IPS DF 6.9 (cell line): ENCODE results near the gene INPP5D.
"Not testable (repeated sequence)": the region's sequence is repeated elsewhere in the genome, so short reads cannot be mapped to it uniquely, and the experiment has no call there.

Experiments
- DNase-seq: peaks from one replicate; pipeline ENCODE4 v3.0.0-alpha.2; 2013; ENCODE audit warnings: low read depth, low spot score
- H3K27ac ChIP-seq: one replicate; pipeline ENCODE4 v1.5.1; 2013; ENCODE audit warnings: low read length, control low read depth
- H3K27me3 ChIP-seq: 2 replicates; pipeline ENCODE4 v1.6.1; 2013; ENCODE audit warnings: mild to moderate bottlenecking, low read length; ENCODE audit not compliant: control insufficient read depth, insufficient read depth
- H3K36me3 ChIP-seq: 2 replicates; pipeline ENCODE4 v1.6.1; 2013; ENCODE audit warnings: low read length; ENCODE audit not compliant: control insufficient read depth, insufficient read depth
- H3K4me1 ChIP-seq: 2 replicates; pipeline ENCODE4 v1.6.1; 2013; ENCODE audit warnings: low read length; ENCODE audit not compliant: control insufficient read depth, insufficient read depth
- H3K4me3 ChIP-seq: 2 replicates; pipeline ENCODE4 v1.5.1; 2013; ENCODE audit warnings: mild to moderate bottlenecking, low read length
- H3K9me3 ChIP-seq: 2 replicates; pipeline ENCODE4 v1.6.1; 2013; ENCODE audit warnings: low read length, inconsistent platforms; ENCODE audit not compliant: control insufficient read depth, insufficient read depth
- WGBS: extraction: QIAGEN DNeasy Blood & Tissue Kit; methylation state at CpG from one replicate; pipeline ENCODE4 v1.1.7; 2013; ENCODE audit warnings: mixed read lengths, missing lambda C conversion rate; ENCODE audit not compliant: insufficient read length, insufficient coverage; 5-methylcytosine and 5-hydroxymethylcytosine counted together

The INPP5D gene

DNA sequence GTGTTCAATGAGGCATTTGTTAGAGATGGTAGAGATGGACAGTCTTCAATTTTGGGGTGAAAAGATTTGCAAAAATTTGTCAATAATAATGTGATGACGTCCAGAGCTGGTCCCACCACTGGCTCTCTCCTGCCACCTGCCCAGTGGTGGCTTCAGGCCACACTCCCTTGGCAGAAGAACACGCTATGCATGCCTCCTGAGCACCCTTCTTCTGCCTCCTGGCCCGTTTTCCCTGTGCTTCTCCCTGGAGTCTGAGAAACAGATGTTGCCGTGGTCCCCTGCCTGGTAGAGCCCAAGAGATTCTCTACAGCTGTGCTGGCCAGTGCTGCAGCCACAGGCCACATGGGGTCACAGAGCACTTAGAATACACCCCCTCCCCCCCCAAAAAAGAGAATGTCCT is 33.6 kb downstream of the INPP5D start:
- H3K27me3 ChIP-seq, result no peaks in the 10 kb centered on the region
- no peak overlapping the region for H3K4me3 ChIP-seq
- no peak for DNase-seq
- WGBS, result no CpG with 5 or more reads among the region's 4 CpGs
- H3K4me1 ChIP-seq, result no peaks in the 10 kb centered on the region
- H3K36me3 ChIP-seq, result no peaks in the 10 kb centered on the region
- no peak overlapping the region for H3K27ac ChIP-seq
- no peaks in the 10 kb centered on the region for H3K9me3 ChIP-seq

DNA sequence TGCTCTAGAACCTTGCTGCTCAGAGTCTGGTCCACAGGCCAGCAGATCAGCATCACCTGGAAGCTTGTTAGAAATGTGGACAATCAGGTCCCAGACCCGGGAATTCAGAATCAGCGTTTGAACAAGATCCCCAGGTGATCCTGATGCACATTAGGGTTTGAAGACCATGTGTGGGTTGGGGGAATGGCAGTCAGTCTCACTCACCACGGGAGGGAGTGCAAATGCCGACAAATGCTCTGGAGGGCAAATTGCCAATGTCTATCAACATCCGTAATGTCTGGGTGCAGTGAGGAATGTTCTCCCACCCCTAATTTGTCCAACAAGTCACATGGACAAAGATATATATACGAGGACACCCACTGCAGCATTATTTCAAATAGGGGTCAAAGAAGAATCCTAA is 34.5 kb downstream of the INPP5D start:
- no CpG with 5 or more reads among the region's 6 CpGs for WGBS
- Histone ChIP-seq H3K27me3 (no peaks in the 10 kb centered on the region), H3K4me1 (no peaks in the 10 kb centered on the region), H3K36me3 (no peaks in the 10 kb centered on the region), H3K27ac (no peak overlapping the region), H3K4me3 (no peak overlapping the region), H3K9me3 (no peaks in the 10 kb centered on the region)
- no peak for DNase-seq

DNA sequence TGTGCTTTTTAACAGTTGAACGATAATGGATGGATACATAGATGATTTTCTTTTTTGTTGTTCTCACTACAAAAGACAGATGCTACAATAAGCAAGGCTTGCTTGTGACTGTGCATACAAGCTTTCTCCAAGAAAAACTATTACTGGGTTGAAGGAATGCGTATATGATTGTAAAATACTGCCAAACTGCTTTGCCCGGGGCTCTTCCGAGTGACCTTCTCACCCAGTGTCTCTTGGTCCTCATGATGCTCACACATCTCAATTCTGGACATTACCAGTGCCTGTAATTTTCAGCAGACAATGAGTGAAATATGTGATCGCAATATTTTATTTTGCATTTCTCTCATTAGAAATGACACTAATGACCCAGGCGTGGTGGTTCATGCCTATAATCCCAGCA is 35.9 kb downstream of the INPP5D start:
- H3K36me3 ChIP-seq, result no peaks in the 10 kb centered on the region
- DNase-seq, result no peak
- WGBS, result no CpG with 5 or more reads among the region's 6 CpGs
- H3K27me3 ChIP-seq, result no peaks in the 10 kb centered on the region
- no peaks in the 10 kb centered on the region for H3K9me3 ChIP-seq
- H3K4me3 ChIP-seq, result no peak overlapping the region
- H3K4me1 ChIP-seq, result no peaks in the 10 kb centered on the region
- H3K27ac ChIP-seq, result no peak overlapping the region

DNA sequence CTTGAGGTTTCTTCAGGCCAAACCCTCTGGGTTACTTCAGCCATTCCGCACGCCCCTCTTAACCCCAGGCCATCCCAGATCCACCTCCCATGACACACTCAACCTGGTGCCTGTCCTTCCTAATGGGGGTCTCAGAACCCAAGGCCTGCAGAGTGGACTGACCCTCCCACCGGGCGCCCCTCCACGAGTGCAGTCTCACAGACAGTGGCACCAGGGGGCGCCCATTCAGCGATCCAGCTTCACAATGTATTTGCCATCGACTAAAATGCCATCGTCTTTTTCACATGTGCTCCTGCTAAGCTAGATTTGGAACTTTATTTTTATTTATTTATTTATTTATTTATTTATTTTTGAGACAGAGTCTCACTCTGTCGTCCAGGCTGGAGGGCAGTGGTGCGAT is 38.5 kb downstream of the INPP5D start:
- H3K36me3 ChIP-seq, result no peaks in the 10 kb centered on the region

DNA sequence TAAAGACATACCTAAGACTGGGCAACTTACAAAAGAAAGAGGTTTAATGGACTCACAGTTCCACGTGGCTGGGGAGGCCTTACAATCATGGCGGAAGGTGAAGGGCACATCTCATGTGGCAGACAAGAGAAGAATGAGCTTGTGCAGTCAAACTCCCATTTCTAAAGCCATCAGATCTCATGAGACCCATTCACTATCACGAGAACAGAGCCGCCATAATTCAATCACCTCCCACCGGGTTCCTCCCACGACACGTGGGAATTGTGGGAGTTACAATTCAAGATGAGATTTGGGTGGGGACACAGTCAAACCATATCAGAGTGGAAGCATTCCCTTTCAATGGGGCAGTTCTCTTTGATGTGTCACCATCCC is 39.7 kb downstream of the INPP5D start:
- DNase-seq, result not testable (repeated sequence)

More for the DNA sequence above, 38.5 kb downstream of the INPP5D start:
- Histone ChIP-seq H3K27me3 (no peaks in the 10 kb centered on the region), H3K27ac (no peak overlapping the region), H3K4me3 (no peak overlapping the region), H3K4me1 (no peaks in the 10 kb centered on the region), H3K9me3 (no peaks in the 10 kb centered on the region)
- no peak for DNase-seq
- no CpG with 5 or more reads among the region's 11 CpGs for WGBS

DNA sequence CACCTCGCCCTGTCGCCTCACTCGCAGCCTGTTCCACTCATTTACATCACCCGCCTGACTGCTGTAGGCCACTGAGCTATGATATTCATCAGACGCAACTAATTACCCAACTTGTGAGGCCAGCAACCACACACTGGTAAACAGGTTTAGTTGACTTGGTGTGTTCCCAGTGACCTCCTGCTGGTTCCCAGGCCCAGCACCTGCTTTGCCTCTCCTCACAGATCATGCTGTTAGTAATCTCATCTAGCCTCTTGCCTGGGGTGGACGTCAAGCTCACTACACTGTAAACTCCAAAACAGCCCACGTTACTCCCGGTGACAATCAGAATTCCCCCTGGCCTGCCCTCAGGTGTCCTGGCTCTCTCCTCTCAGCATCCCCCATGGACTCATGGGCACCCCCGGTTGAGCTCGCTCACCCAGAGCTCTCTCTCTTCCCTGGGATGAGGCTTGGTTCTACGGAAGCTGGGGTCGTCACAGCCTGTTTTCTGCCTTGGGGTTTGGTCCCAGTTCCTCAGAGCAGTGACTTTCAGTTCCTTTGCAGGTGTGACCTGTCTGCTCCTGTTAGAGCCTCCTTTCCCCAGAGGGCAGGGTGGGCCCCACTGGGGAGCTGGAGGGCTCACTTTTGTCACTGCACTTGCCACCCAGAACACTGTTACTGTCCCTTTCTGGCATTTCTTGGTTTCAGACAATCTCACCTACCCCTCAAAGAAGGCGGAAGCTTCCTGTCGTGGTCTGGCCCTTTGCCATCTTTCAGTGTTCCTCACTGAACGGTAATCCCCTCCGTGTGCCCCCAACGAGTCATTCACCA is 40.3 kb downstream of the INPP5D start:
- H3K27me3 ChIP-seq, result no peaks in the 10 kb centered on the region
- WGBS, result no CpG with 5 or more reads among the region's 17 CpGs
- no peaks in the 10 kb centered on the region for H3K4me1 ChIP-seq
- no peaks in the 10 kb centered on the region for H3K9me3 ChIP-seq
- no peak overlapping the region for H3K4me3 ChIP-seq
- H3K27ac ChIP-seq, result no peak overlapping the region
- DNase-seq, result no peak
- no peaks in the 10 kb centered on the region for H3K36me3 ChIP-seq

More for the DNA sequence above, 39.7 kb downstream of the INPP5D start:
- not testable (repeated sequence) for H3K27me3 ChIP-seq, H3K4me3 ChIP-seq, H3K9me3 ChIP-seq, H3K27ac ChIP-seq, H3K36me3 ChIP-seq, H3K4me1 ChIP-seq
- no CpG with 5 or more reads among the region's 7 CpGs for WGBS

DNA sequence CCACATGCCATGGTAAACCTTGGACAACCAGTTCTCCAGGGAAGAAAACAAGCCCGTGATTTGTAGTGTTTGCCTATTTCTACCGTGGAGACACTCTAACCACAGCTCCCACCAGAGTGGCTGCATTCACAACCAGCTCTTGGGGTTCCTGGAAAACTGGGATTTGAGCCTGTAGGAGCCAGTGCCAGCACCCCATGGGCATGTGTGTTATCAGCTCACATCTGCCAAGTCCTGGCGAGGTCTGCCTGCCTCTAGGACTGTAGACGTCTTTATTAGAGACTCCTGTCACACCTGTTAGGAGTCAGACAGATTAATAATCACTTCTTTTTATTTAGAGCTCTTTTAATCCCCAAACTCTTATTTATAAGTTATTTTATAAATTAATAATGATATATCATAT is 41.0 kb downstream of the INPP5D start:
- H3K27me3 ChIP-seq, result no peaks in the 10 kb centered on the region
- no peak for DNase-seq
- no peak overlapping the region for H3K27ac ChIP-seq
- H3K9me3 ChIP-seq, result no peaks in the 10 kb centered on the region
- H3K4me1 ChIP-seq, result no peaks in the 10 kb centered on the region
- no peak overlapping the region for H3K4me3 ChIP-seq
- H3K36me3 ChIP-seq, result no peaks in the 10 kb centered on the region
- no CpG with 5 or more reads among the region's 4 CpGs for WGBS

DNA sequence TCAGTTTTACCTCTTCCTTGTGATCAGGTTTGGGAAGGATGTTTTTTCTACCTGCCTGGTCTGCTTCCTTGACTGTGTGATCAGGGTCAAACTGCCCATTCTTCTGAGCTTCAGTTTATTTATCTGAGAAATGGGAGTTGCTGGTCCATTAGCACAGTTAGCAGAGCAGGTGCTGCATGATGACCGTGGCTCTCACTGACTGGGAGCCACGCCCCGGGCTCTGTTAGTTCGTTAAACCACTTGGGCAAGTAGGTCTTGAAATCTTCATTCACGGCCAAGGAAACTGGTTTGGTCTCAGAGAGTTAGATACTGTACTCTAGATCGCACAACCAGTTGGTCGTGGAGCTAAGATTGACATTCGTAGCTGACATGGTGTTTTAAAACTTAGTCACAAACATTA is 41.7 kb downstream of the INPP5D start:
- no peak overlapping the region for H3K27ac ChIP-seq
- H3K36me3 ChIP-seq, result no peaks in the 10 kb centered on the region
- no peaks in the 10 kb centered on the region for H3K4me1 ChIP-seq
- DNase-seq, result no peak
- H3K9me3 ChIP-seq, result no peaks in the 10 kb centered on the region
- H3K27me3 ChIP-seq, result no peaks in the 10 kb centered on the region
- WGBS, result no CpG with 5 or more reads among the region's 8 CpGs
- no peak overlapping the region for H3K4me3 ChIP-seq

DNA sequence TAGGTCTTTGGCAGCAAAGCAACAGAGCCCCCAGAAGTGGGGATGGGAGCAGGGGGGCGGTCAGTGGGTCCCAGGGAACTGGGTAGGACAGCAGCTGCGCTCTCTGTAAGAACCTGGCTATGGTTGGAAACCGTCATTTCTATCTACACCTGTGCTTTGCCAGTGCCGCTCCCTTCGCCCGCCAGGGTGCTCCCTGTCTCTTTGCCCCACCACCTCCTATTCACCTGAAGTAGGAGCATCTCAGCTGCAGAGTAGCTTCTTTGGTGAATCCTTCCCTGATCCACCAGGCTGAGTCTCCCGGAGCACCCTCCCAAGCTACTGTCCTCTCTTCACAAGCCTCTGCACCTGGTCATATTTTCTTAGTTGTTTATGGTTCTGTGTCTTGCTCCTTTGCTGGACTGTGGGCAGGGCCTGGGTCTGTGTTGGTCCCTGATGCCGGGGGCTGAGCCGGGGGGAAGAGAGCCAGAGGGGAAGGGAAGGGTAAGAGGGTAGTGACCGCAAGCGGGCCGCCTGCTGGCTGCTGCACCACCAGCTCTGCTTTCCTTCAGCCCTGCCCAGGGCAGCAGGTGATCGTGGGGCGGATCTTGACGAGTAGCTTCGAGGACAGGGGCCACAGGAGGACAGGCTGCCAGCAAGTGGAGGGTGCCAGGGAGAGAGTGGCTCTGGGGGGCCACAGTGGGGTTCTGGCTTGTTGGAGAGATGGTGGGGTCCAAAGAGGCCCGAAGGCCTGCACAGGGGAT is 45.2 kb downstream of the INPP5D start:
- Histone ChIP-seq H3K4me3 (no peak overlapping the region), H3K4me1 (no peaks in the 10 kb centered on the region), H3K27me3 (no peaks in the 10 kb centered on the region), H3K36me3 (no peaks in the 10 kb centered on the region), H3K27ac (no peak overlapping the region), H3K9me3 (no peaks in the 10 kb centered on the region)
- no CpG with 5 or more reads among the region's 17 CpGs for WGBS
- DNase-seq, result no peak

DNA sequence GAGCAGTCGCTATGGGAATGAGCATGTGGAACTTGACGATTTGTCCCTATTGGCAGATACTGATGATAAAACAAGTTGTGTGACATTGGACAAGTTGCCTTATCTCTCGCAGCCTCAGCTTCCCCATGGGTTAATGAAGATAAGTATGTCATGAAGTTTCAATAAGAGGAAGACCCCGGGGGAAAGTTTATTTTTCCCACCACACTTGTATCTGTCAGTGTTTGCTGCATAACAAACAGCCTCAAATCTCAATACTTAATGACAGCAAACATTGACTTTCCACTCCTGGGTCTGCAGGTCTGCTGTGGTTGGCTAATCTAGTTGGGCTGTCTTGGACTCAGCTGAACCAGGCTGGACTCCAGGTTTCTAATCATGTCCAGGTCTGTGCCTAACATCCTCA is 45.8 kb downstream of the INPP5D start:
- no peak for DNase-seq
- Histone ChIP-seq H3K4me1 (no peaks in the 10 kb centered on the region), H3K36me3 (no peaks in the 10 kb centered on the region), H3K27ac (no peak overlapping the region), H3K27me3 (no peaks in the 10 kb centered on the region), H3K4me3 (no peak overlapping the region), H3K9me3 (no peaks in the 10 kb centered on the region)
- WGBS, result no CpG with 5 or more reads among the region's 4 CpGs
